NCI-H2227 (cell line): ENCODE data around the gene HRC.
"Not testable (repeated sequence)": the region's sequence is repeated elsewhere in the genome, so short reads cannot be mapped to it uniquely, and the experiment has no call there.

ENCODE experiments used
- DNase-seq: peaks from one replicate; lab custom pipeline; 2025; ENCODE audit not compliant: unreplicated experiment; lab: John Stamatoyannopoulos, UW

HRC gene

GRCh38 chr19:49160450-49161189, 5.4 kb upstream of the HRC start:
- DNase-seq, result no peak

- DNase-seq, result peak; percentile 86
Measured at GRCh38 chr19:49157445-49158224, 2.4 kb upstream of the HRC start, which contains the start of gene TRPM4. Gene TRPM4, plus strand, starts transcription at chr19:49157792. Its CDS starts 75 bp downstream, at chr19:49157867.

GRCh38 chr19:49155820-49156346, 687 bp upstream of the HRC start:
- DNase-seq, result no peak

GRCh38 chr19:49154279-49154678, 917 bp downstream of the HRC start:
- DNase-seq, result no peak

- no peak for DNase-seq
Measured at GRCh38 chr19:49153167-49153809, 1.9 kb downstream of the HRC start.

GRCh38 chr19:49152119-49152550, 3.1 kb downstream of the HRC start:
- no peak for DNase-seq

GRCh38 chr19:49151267-49152118, 3.7 kb downstream of the HRC start:
- no peak for DNase-seq

- DNase-seq, result no peak
Measured at GRCh38 chr19:49150944-49151243, 4.3 kb downstream of the HRC start.

GRCh38 chr19:49150106-49150943, 4.9 kb downstream of the HRC start:
- DNase-seq, result peak; percentile 92

- peak; percentile 86 for DNase-seq
Measured at GRCh38 chr19:49149652-49150105, 5.5 kb downstream of the HRC start.

GRCh38 chr19:49148784-49149651, 6.2 kb downstream of the HRC start:
- peak; percentile 93 for DNase-seq

GRCh38 chr19:49148044-49148682, 7.0 kb downstream of the HRC start:
- no peak for DNase-seq

GRCh38 chr19:49146408-49146770, 8.8 kb downstream of the HRC start:
- not testable (repeated sequence) for DNase-seq

- DNase-seq, result no peak
Measured at GRCh38 chr19:49145573-49146407, 9.4 kb downstream of the HRC start.

GRCh38 chr19:49142866-49143335, 12.3 kb downstream of the HRC start:
- DNase-seq, result peak; percentile 71

GRCh38 chr19:49141352-49141751, 13.8 kb downstream of the HRC start:
- no peak for DNase-seq

GRCh38 chr19:49140951-49141350, 14.2 kb downstream of the HRC start:
- DNase-seq, result no peak
